ENCODE measurements around the gene KRTAP10-12.

The KRTAP10-12 gene

GRCh38 chr21:44710294-44710665 lies 13.3 kb downstream of the KRTAP10-12 start:
- TF ChIP-seq, protein P1, sequence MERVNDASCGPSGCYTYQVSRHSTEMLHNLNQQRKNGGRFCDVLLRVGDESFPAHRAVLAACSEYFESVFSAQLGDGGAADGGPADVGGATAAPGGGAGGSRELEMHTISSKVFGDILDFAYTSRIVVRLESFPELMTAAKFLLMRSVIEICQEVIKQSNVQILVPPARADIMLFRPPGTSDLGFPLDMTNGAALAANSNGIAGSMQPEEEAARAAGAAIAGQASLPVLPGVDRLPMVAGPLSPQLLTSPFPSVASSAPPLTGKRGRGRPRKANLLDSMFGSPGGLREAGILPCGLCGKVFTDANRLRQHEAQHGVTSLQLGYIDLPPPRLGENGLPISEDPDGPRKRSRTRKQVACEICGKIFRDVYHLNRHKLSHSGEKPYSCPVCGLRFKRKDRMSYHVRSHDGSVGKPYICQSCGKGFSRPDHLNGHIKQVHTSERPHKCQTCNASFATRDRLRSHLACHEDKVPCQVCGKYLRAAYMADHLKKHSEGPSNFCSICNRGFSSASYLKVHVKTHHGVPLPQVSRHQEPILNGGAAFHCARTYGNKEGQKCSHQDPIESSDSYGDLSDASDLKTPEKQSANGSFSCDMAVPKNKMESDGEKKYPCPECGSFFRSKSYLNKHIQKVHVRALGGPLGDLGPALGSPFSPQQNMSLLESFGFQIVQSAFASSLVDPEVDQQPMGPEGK (CRISPR knock-in tag; IDR thresholded peaks at IDR 0.05; ENCODE audit: borderline replicate concordance), result no peak
- TF ChIP-seq CSRNP3 (CRISPR knock-in tag; IDR thresholded peaks at IDR 0.05), result no peak
- TF ChIP-seq ZNF565 (CRISPR knock-in tag; conservative IDR thresholded peaks at IDR 0.05; ENCODE audit: low read depth), result no peak
- TF ChIP-seq ZC3H10 (CRISPR knock-in tag; IDR thresholded peaks at IDR 0.05), result no peak
- no peak for TF ChIP-seq GLIS3 (CRISPR knock-in tag; IDR thresholded peaks at IDR 0.05)
- TF ChIP-seq POU6F1 (CRISPR knock-in tag; IDR thresholded peaks at IDR 0.05; ENCODE audit: borderline replicate concordance, low read depth), result no peak
- TF ChIP-seq ISL1 (CRISPR knock-in tag; IDR thresholded peaks at IDR 0.05), result no peak
- no peak for TF ChIP-seq ZNF70 (CRISPR knock-in tag; IDR thresholded peaks at IDR 0.05)
- no peak for TF ChIP-seq CSDC2 (CRISPR knock-in tag; IDR thresholded peaks at IDR 0.05)
- TF ChIP-seq ARNTL (CRISPR knock-in tag; IDR thresholded peaks at IDR 0.05; ENCODE audit: borderline replicate concordance, low read depth), result no peak
- TF ChIP-seq RARB (CRISPR knock-in tag; IDR thresholded peaks at IDR 0.05), result no peak
- no peak for TF ChIP-seq ZFP3 (CRISPR knock-in tag; IDR thresholded peaks at IDR 0.05)
- TF ChIP-seq ESRRG (CRISPR knock-in tag; IDR thresholded peaks at IDR 0.05), result no peak
- TF ChIP-seq TCF4 (CRISPR knock-in tag; IDR thresholded peaks at IDR 0.05; ENCODE audit: borderline replicate concordance), result no peak
- TF ChIP-seq ZNF8 (CRISPR knock-in tag; IDR thresholded peaks at IDR 0.05), result no peak
- TF ChIP-seq TOX (CRISPR knock-in tag; IDR thresholded peaks at IDR 0.05; ENCODE audit: borderline replicate concordance), result no peak
- no peak for TF ChIP-seq OSR1 (CRISPR knock-in tag; IDR thresholded peaks at IDR 0.05)
- no peak for TF ChIP-seq BACH2 (CRISPR knock-in tag; IDR thresholded peaks at IDR 0.05; ENCODE audit: borderline replicate concordance)
- TF ChIP-seq SNAI2 (CRISPR knock-in tag; IDR thresholded peaks at IDR 0.05), result no peak
- no peak for TF ChIP-seq TSHZ2 (CRISPR knock-in tag; IDR thresholded peaks at IDR 0.05)
- no peak for ATAC-seq

GRCh38 chr21:44710756-44711326 lies 13.9 kb downstream of the KRTAP10-12 start:
- ATAC-seq, result no peak
- TF ChIP-seq ZFP30 (CRISPR knock-in tag; IDR thresholded peaks at IDR 0.05) (no peak), ZNF8 (CRISPR knock-in tag; IDR thresholded peaks at IDR 0.05) (no peak), CSRNP3 (CRISPR knock-in tag; IDR thresholded peaks at IDR 0.05) (no peak), SNAI2 (CRISPR knock-in tag; IDR thresholded peaks at IDR 0.05) (no peak), ZNF565 (CRISPR knock-in tag; conservative IDR thresholded peaks at IDR 0.05; ENCODE audit: low read depth) (no peak), BACH2 (CRISPR knock-in tag; IDR thresholded peaks at IDR 0.05; ENCODE audit: borderline replicate concordance) (no peak), ZC3H10 (CRISPR knock-in tag; IDR thresholded peaks at IDR 0.05) (no peak), POU6F1 (CRISPR knock-in tag; IDR thresholded peaks at IDR 0.05; ENCODE audit: borderline replicate concordance, low read depth) (no peak), PPARA (CRISPR knock-in tag; IDR thresholded peaks at IDR 0.05; ENCODE audit: borderline replicate concordance) (no peak), OSR1 (CRISPR knock-in tag; IDR thresholded peaks at IDR 0.05) (no peak), RARB (CRISPR knock-in tag; IDR thresholded peaks at IDR 0.05) (no peak), ARNTL (CRISPR knock-in tag; IDR thresholded peaks at IDR 0.05; ENCODE audit: borderline replicate concordance, low read depth) (no peak)
- TF ChIP-seq, protein P1 (CRISPR knock-in tag; IDR thresholded peaks at IDR 0.05; ENCODE audit: borderline replicate concordance), result no peak

Data from SK-N-SH treated with all-trans-retinoic acid at 6 μM for 48 hours (cell line).